Keratinocyte (primary cell): ENCODE results near the gene BTLA.

Experiments used
- CTCF ChIP-seq, 3 experiments: IDR thresholded peaks in 1 of 3; conservative IDR thresholded peaks in 1 of 3; optimal IDR thresholded peaks in 1 of 3; 2 replicates in 2 of 3; 3 replicates in 1 of 3; pipeline versions ENCODE3 to v1.5.1; 2011; ENCODE audit warnings: low read length in 3 of 3, mild to moderate bottlenecking in 3 of 3, moderate library complexity in 2 of 3, control low read depth in 1 of 3, inconsistent platforms in 1 of 3; ENCODE audit not compliant: insufficient read depth in 2 of 3; ENCODE audit errors: extremely low read depth in 1 of 3
- EZH2 ChIP-seq: IDR thresholded peaks from one replicate; pipeline ENCODE4 v1.6.1; 2012; ENCODE audit warnings: inconsistent platforms, mild to moderate bottlenecking, low read length, moderate library complexity

- no peak for TF ChIP-seq CTCF (optimal IDR thresholded peaks at IDR 0.05 in 1 of 3, IDR thresholded peaks at IDR 0.05 in 1 of 3, conservative IDR thresholded peaks at IDR 0.05 in 1 of 3; ENCODE audit: extremely low read depth in 1 of 3, insufficient read depth in 2 of 3, low read length in 3 of 3)
- TF ChIP-seq EZH2: no peak
Measured at GRCh38 chr3:112425858-112426750, 73.2 kb downstream of the BTLA start.
